SJCRH30 (cell line): ENCODE data around the gene STK31. TPM values are rescaled to one million over a fixed set of nuclear protein-coding genes. Genes with fewer than 3 reads are reported as not detected.

Source experiments
- total RNA-seq: library from RNA; depleted of rRNA; stranded (reverse); fragments of >200 nt; shearing (Covaris generic); gene quantifications from 2 replicates; pipeline ENCODE4 v1.2.3, GENCODE V29; 2014; rRNA removed

STK31 gene
- total RNA-seq, 1 experiment from 2014 or later, result 0.08 TPM

Other genes with a start within 250 kb of the STK31 start
- gene IGF2BP3, start 239.7 kb upstream of the STK31 start, total RNA-seq, result 105 and 120 TPM in 2 replicates
- gene TRA2A, start 178.2 kb upstream of the STK31 start, total RNA-seq, result 50.0 and 51.2 TPM in 2 replicates
- 14.7 and 15.0 TPM in 2 replicates for gene CCDC126, start 112.8 kb upstream of the STK31 start, total RNA-seq
- 1.5 and 1.8 TPM in 2 replicates for gene FAM221A, start 30.0 kb upstream of the STK31 start, total RNA-seq